ENCODE results near the gene SSBP4.

Gene SSBP4

DNA sequence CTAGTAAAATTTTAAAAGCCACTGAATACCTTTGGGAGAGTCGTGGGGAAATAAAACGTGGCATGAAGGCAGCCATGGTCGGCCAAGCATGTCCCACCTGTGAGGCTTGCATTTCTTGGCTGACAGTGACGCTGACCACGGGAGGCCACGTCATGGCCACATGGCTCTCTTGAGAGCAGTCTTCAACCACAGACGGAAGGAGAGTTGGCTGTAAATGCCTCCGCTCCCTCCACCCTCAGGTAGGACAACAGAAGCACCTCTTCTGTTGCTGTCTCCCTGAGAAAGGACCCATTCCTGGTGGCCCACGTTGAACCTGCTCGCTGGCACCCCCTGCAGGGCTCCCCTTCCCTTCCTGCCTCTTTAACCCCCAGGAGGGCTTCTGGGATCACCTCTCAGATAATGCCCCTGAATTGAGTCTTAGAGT lies 11.1 kb upstream of the SSBP4 start:
- no peak for DNase-seq (ENCODE audit: low read depth in 2 of 2)
- TF ChIP-seq, protein P1, sequence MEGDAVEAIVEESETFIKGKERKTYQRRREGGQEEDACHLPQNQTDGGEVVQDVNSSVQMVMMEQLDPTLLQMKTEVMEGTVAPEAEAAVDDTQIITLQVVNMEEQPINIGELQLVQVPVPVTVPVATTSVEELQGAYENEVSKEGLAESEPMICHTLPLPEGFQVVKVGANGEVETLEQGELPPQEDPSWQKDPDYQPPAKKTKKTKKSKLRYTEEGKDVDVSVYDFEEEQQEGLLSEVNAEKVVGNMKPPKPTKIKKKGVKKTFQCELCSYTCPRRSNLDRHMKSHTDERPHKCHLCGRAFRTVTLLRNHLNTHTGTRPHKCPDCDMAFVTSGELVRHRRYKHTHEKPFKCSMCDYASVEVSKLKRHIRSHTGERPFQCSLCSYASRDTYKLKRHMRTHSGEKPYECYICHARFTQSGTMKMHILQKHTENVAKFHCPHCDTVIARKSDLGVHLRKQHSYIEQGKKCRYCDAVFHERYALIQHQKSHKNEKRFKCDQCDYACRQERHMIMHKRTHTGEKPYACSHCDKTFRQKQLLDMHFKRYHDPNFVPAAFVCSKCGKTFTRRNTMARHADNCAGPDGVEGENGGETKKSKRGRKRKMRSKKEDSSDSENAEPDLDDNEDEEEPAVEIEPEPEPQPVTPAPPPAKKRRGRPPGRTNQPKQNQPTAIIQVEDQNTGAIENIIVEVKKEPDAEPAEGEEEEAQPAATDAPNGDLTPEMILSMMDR (IDR thresholded peaks at IDR 0.05; ENCODE audit: low read depth, low read length): peak; percentile 46
- H3K4me3 ChIP-seq (replicated peaks in 1 of 2; ENCODE audit: low read depth in 2 of 2, low read length in 2 of 2): no peak overlapping the region

DNA sequence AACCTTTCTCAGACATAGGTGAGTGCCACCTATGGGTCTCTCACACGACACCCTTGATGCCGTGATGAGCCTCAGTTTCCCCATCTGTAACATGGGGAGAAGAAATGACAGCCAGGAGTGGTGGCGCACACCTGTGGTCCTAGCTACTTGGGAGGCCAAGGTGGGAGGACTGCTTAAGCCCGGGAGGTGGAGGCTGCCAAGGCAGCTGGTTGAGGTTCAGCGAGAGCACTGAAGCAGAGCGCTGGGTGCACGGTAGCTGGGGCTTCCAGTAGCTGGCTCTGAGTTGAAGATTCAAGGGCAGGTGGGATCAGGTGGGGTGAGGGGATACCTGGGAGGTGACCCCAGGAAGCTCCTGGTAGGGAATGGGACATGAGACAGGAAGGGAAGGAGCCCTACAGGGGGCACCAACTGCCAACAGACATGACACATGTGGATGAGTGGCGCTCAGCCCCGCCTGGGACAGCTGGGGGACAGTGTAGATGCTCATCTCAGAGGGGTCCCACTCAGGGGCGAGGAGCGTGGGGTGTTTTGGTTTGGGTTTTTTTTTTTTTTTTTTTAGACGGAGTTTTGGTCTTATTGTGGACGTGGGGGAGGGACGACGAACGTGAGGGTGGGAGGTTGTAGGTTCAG lies 6.5 kb upstream of the SSBP4 start:
- no peak overlapping the region for H3K4me3 ChIP-seq (replicated peaks in 1 of 2; ENCODE audit: low read depth in 2 of 2, low read length in 2 of 2)
- TF ChIP-seq, protein P1 (IDR thresholded peaks at IDR 0.05; ENCODE audit: low read depth, low read length): no peak
- no peak for DNase-seq (ENCODE audit: low read depth in 2 of 2)

DNA sequence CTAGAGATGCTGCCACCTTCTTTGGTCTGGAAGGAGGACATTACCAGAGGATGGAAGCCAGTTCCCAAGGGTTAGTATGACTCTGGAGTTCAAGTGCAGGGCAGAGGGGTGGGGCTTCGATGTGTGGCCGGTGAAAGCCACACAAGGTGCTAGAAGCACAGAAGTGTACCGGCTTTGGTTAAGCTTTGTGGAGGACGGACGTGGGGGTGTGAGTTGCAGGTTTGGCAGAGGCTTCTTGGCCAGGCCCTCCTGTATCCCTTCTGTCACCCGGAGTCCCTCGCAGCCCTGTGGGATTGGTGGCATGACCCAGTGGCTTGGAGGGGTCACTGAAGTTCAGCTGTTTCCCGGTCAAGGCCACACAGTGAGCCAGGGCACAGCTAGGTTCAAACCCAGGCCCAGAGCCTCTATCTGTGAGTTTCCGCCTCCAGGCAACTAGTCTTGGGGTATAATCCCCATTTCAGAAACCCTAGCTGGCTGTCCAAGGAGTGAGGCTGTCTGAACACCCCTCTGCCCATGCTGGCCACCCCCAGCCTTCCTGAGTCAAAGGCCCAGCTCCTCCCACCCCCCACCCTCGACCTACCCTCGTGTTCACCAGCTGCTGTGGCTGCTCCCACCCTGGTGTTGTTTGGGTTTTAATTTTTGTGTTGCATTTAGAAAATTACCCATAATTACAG lies 4.6 kb upstream of the SSBP4 start:
- TF ChIP-seq, protein P1 (IDR thresholded peaks at IDR 0.05; ENCODE audit: low read depth, low read length): no peak
- DNase-seq (ENCODE audit: low read depth in 2 of 2): peak in 1 of 2 donors; percentile 45
- peak overlapping the region; percentile 30 to 48 for H3K4me3 ChIP-seq (replicated peaks in 1 of 2; ENCODE audit: low read depth in 2 of 2, low read length in 2 of 2)

DNA sequence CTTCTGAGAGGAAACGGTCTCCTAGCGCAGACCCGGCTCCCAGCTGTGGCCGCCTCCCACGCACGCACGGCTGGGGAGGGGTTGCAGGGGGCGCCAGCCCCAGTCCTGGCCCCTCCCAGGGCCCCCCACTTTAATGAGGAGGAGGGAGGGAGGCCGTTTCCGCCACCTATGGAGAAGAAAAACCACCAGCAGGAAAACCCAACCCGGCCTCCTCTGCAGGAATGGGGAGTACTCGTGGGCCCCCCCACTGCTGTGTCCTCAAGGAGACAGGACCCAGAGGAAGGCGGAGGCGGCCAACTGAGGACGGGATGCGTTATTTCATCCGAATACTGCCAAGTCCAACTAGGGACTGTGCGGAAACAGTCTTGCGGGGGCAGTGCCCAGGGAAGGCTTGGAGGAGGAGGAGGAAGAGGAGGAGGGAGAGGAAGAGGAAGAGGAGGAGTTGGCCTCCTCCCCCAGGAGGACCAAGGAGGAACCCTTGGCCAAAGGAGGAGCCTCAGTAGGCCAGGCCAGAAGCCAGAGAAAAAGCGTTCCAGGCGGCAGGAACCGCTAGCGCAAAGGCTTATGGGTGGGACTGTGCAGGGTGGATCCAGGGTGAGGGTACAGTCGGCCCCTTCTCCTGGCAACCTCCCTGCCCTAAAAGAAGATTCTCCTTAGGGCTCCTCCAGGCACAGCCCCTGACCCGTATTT lies 3.9 kb upstream of the SSBP4 start:
- DNase-seq (ENCODE audit: low read depth in 2 of 2): peak; percentile 80 to 96
- TF ChIP-seq, protein P1 (IDR thresholded peaks at IDR 0.05; ENCODE audit: low read depth, low read length): no peak
- peak overlapping the region; percentile 30 to 48 for H3K4me3 ChIP-seq (replicated peaks in 1 of 2; ENCODE audit: low read depth in 2 of 2, low read length in 2 of 2)

DNA sequence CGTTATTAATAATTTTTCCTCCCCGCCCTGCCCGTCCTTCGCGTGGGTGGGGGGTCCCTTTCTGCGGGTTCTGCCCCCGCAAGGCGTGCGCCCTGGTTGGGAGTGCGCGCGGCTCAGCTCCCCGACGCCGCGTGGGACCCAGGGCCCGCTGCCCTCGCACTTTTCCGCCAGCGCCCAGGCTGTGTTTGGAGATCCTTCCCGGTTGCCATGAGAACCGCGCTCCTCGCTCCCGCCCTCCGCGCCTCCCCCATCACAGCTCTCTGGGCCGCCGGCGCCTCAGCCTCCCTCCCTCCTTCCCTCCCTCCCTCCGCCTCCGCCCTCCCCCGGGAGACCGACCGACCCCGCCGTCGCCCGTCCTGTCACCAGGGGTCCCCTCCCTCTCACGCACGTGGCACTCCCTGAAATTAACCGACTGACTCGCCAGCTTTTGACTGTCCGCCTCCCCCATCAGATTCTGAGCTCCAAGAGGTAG lies 2.4 kb upstream of the SSBP4 start:
- TF ChIP-seq, protein P1 (IDR thresholded peaks at IDR 0.05; ENCODE audit: low read depth, low read length): no peak
- peak; percentile 92 to 96 for DNase-seq (ENCODE audit: low read depth in 2 of 2)
- peak overlapping the region; percentile 17 to 33 for H3K4me3 ChIP-seq (replicated peaks in 1 of 2; ENCODE audit: low read depth in 2 of 2, low read length in 2 of 2)

DNA sequence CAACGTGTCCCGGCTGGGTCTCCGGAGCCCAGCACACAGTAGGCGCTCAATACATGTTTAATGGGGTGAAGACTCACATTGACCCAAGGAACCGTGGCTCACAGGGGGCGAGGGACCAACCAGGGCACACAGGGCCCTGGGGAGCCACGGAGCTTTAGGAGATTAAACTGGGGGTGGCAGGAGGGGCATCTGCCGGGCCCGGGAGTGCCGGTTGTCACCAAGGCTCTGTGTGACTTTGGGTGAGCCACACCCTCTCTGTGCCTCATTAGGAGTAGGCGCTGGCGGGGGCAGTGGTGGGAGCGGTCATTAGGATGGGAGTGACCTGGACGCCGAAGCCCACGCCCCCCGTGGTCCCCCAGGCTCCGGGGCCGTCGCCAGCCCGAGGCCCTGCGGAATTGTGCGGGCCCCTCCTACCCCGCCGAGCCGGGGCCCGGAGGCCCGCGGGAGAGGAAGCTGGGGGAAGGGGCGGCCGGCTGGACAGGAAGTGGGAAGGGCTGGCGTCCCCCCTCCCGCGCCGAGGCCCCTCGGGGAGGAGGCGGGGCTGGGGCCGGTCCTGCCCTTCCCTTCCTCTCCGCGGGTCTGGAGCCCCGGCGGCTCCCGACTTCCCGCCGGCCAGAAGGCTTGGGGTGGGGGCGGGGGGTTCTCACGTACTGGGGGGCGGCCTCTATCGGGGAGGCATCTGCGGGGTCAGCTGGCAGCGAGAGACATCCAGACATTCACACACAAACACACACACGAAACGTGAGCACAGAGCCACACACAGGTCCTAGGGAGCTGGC lies 1.8 kb upstream of the SSBP4 start:
- peak; percentile 78 to 95 for DNase-seq (ENCODE audit: low read depth in 2 of 2)
- peak overlapping the region; percentile 17 to 33 for H3K4me3 ChIP-seq (replicated peaks in 1 of 2; ENCODE audit: low read depth in 2 of 2, low read length in 2 of 2)
- TF ChIP-seq, protein P1 (IDR thresholded peaks at IDR 0.05; ENCODE audit: low read depth, low read length): no peak
